ENCODE data around the gene MXD3.

MXD3 gene

DNA sequence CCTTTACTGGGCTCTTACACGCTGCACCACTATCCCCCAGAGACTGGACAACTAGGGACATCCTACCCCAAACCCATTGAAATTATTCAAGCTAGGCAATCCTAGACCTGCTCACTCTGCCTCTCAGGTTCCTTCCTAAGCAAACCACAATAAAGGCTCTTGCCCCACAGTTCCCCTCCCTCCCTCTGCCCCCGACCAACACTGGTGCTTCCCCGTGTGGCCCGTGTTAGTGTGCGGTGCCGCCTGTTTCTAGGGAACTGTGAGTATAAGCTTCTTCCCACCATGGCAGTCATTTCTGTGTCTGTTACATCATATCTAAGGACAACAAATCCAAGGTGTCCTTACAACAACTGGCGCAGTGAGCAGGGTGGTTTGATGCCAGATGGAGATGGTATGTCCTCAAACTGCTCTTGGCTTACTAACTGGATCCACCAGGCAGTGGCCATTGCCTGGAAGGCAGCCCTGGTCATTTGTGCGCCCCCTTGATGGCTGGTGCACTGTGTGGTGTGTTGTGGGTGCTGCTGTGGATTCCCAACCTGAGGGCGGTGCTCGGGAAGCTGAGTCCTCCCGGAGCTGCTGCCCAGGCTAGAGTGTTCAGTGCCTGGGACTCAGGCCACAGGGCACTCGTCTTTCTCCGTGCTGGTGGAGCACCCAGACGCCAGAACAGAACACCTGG is 8.4 kb upstream of the MXD3 start:
- H3K4me3 Mint-ChIP-seq: no peak overlapping the region

DNA sequence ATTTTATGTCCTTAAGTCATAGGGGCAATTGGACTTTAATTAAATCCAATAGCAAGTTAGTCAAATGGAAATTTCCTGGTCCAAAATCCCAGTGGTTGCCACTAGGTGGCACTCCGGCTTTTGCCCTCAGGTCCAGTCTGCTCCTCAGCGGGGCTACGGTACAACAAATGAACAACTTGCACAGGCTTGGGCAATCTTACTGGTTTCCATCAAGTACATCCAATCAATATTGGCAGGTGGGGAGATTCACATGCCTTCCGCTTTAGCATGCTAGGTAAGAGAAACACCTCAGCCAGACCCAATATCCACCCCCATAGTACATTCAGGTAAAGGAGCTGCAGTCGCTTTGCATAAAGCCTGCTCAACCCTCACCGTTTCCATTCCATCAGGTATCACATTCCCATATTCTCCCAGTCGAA is 6.3 kb upstream of the MXD3 start:
- Mint-ChIP-seq H3K36me3 (peaks cover 6% of the 10 kb centered on the region), H3K4me1 (peaks cover 10% of the 10 kb centered on the region), H3K9me3 (peaks cover 2% of the 10 kb centered on the region), H3K27ac (no peak overlapping the region), H3K27me3 (no peaks in the 10 kb centered on the region), H3K4me3 (no peak overlapping the region)
- ATAC-seq (ENCODE audit: low read depth) (peak; percentile 69), DNase-seq (ENCODE audit: low spot score in 2 of 2) (peak; percentile 59 to 61)

More for the DNA sequence above, 8.4 kb upstream of the MXD3 start:
- H3K9me3 Mint-ChIP-seq: peaks cover 2% of the 10 kb centered on the region
- H3K4me1 Mint-ChIP-seq: peaks cover 9% of the 10 kb centered on the region
- DNase-seq (ENCODE audit: low spot score in 2 of 2): no peak
- H3K27ac Mint-ChIP-seq: no peak overlapping the region
- ATAC-seq (ENCODE audit: low read depth): no peak
- no peaks in the 10 kb centered on the region for H3K27me3 Mint-ChIP-seq
- H3K36me3 Mint-ChIP-seq: peaks cover 10% of the 10 kb centered on the region

DNA sequence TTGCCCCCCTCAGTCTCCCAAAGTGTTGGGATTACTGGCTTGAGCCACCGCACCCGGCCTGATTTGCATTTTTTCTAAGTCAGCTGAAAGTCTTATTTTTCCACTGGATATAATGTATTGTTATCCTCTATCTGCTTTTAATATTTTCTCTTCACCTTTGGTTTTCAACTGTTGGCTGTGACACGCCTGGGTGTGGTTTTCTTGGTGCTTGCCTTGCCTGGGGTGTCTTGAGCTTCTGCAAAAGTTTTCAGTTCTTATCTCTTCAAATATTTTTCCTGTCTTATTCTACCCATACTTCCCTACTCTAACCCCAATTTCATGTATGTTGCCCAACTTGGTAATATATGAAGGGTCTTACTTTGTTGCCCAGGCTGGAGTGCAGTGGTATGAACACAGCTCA is 4.3 kb upstream of the MXD3 start:
- Mint-ChIP-seq H3K4me3 (no peak overlapping the region), H3K9me3 (peaks cover 2% of the 10 kb centered on the region), H3K27ac (no peak overlapping the region), H3K27me3 (no peaks in the 10 kb centered on the region), H3K4me1 (peaks cover 10% of the 10 kb centered on the region), H3K36me3 (peaks cover 6% of the 10 kb centered on the region)
- DNase-seq (ENCODE audit: low spot score in 2 of 2) (no peak), ATAC-seq (ENCODE audit: low read depth) (no peak)

- Mint-ChIP-seq H3K4me1 (peaks cover 12% of the 10 kb centered on the region), H3K36me3 (peaks cover 6% of the 10 kb centered on the region), H3K27me3 (no peaks in the 10 kb centered on the region), H3K4me3 (no peak overlapping the region), H3K27ac (no peak overlapping the region), H3K9me3 (peaks cover 2% of the 10 kb centered on the region)
- DNase-seq (ENCODE audit: low spot score in 2 of 2): no peak
- ATAC-seq (ENCODE audit: low read depth): no peak
Measured at GRCh38 chr5:177315411-177315810, 3.7 kb upstream of the MXD3 start.

GRCh38 chr5:177314376-177315342 is 3.0 kb upstream of the MXD3 start:
- peaks cover 4% of the 10 kb centered on the region for H3K36me3 Mint-ChIP-seq
- no peak for DNase-seq (ENCODE audit: low spot score in 2 of 2)
- peaks cover 16% of the 10 kb centered on the region for H3K4me1 Mint-ChIP-seq
- no peak for ATAC-seq (ENCODE audit: low read depth)
- no peaks in the 10 kb centered on the region for H3K27me3 Mint-ChIP-seq
- H3K4me3 Mint-ChIP-seq: no peak overlapping the region
- no peak overlapping the region for H3K27ac Mint-ChIP-seq
- no peaks in the 10 kb centered on the region for H3K9me3 Mint-ChIP-seq

DNA sequence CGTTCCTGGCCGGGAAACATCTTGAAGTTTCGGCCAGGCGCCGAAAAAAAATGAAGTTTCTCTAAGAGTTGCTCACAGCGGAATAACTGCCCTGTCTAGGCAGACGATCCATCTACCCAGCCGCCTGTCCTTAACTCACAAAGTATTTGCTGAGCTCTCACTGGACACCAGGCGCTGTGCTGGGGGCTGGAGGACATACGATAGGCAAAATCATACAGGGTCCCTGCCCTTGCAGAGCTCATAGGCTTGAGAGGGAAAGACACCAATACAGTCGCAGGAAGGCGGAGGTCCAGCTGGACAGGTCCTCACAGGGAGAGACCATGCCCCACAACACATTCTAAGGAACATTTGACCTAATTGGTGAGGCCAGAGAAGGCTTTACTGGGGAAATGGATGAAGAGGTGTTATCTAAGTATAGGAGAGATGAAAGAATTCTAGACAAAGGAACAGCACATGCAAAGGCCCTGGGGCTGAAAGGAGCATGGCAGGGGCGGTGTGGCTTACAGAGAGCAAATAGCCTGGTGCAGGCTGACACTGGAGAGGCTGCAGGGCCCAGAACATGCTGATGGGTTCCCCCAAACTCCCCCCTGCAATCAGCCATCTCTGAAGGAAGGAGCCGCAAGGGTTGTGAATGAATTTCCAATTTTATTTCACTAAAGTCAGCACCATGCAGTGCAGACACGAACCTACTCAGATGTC is 2.0 kb upstream of the MXD3 start:
- Mint-ChIP-seq H3K4me3 (no peak overlapping the region), H3K36me3 (no peaks in the 10 kb centered on the region), H3K27me3 (no peaks in the 10 kb centered on the region), H3K27ac (no peak overlapping the region), H3K9me3 (no peaks in the 10 kb centered on the region), H3K4me1 (peaks cover 24% of the 10 kb centered on the region)
- DNase-seq (ENCODE audit: low spot score in 2 of 2) (no peak), ATAC-seq (ENCODE audit: low read depth) (no peak)

- H3K4me1 Mint-ChIP-seq: peaks cover 21% of the 10 kb centered on the region
Measured at GRCh38 chr5:177312649-177313181, 1.0 kb upstream of the MXD3 start.

DNA sequence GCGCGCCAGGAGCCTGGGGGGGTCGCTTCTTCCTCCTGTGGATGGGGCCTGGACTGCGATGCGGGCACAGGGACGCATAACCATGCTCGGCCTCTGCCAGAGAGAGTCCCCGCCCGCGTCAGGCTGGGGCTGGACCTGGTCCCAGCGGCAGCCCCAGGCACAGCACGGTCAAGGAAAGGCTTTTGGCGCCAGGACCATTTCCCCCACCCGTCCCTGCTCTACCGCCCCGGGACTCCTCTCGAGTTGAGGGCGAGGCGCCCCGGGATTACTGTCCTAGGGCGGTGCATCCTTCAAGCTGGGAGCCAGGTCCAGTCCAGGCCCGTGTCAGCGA is 341 bp downstream of the MXD3 start:
- no peak overlapping the region for H3K27ac Mint-ChIP-seq

More at GRCh38 chr5:177312649-177313181, 1.0 kb upstream of the MXD3 start:
- peak overlapping the region; percentile 87 for H3K4me3 Mint-ChIP-seq
- no peaks in the 10 kb centered on the region for H3K27me3 Mint-ChIP-seq
- DNase-seq (ENCODE audit: low spot score in 2 of 2): no peak
- H3K36me3 Mint-ChIP-seq: no peaks in the 10 kb centered on the region
- peak; percentile 10 for ATAC-seq (ENCODE audit: low read depth)
- H3K27ac Mint-ChIP-seq: no peak overlapping the region
- no peaks in the 10 kb centered on the region for H3K9me3 Mint-ChIP-seq

GRCh38 chr5:177310757-177311391 is 824 bp downstream of the MXD3 start:
- Mint-ChIP-seq H3K27ac (peak overlapping the region; percentile 4), H3K4me1 (peaks cover 29% of the 10 kb centered on the region), H3K36me3 (peaks cover 7% of the 10 kb centered on the region), H3K9me3 (no peaks in the 10 kb centered on the region), H3K4me3 (peak overlapping the region; percentile 80), H3K27me3 (no peaks in the 10 kb centered on the region)
- ATAC-seq (ENCODE audit: low read depth): peak; percentile 27
- peak in 1 of 2 donors; percentile 45 for DNase-seq (ENCODE audit: low spot score in 2 of 2)

More for the DNA sequence above, 341 bp downstream of the MXD3 start:
- Mint-ChIP-seq H3K4me3 (peak overlapping the region; percentile 87), H3K27me3 (no peaks in the 10 kb centered on the region), H3K9me3 (no peaks in the 10 kb centered on the region), H3K4me1 (peaks cover 25% of the 10 kb centered on the region), H3K36me3 (peaks cover 3% of the 10 kb centered on the region)
- DNase-seq (ENCODE audit: low spot score in 2 of 2) (no peak), ATAC-seq (ENCODE audit: low read depth) (no peak)

DNA sequence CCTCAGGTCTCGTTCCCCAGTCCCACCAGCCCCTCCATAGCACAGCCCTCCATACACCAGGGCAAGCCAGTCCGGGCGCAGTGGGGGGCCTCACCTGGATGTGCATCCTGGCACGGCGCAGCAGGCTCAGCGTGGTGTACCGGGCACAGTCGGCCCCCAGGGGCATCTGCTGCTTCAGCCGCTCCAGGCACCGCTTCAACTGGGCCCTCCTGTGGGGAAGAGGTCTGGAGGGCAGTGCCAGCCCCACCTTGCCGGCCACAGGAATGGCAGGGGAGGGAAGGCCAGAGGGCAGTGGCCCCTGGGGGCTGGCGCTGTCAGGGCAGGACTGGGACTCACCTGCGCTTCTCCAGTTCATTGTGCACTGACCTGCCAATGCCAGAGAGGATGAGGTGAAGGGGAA is 1.4 kb downstream of the MXD3 start:
- no peak for DNase-seq (ENCODE audit: low spot score in 2 of 2)
- Mint-ChIP-seq H3K4me1 (peaks cover 34% of the 10 kb centered on the region), H3K9me3 (no peaks in the 10 kb centered on the region), H3K27ac (no peak overlapping the region), H3K36me3 (peaks cover 7% of the 10 kb centered on the region), H3K4me3 (no peak overlapping the region), H3K27me3 (no peaks in the 10 kb centered on the region)
- no peak for ATAC-seq (ENCODE audit: low read depth)

DNA sequence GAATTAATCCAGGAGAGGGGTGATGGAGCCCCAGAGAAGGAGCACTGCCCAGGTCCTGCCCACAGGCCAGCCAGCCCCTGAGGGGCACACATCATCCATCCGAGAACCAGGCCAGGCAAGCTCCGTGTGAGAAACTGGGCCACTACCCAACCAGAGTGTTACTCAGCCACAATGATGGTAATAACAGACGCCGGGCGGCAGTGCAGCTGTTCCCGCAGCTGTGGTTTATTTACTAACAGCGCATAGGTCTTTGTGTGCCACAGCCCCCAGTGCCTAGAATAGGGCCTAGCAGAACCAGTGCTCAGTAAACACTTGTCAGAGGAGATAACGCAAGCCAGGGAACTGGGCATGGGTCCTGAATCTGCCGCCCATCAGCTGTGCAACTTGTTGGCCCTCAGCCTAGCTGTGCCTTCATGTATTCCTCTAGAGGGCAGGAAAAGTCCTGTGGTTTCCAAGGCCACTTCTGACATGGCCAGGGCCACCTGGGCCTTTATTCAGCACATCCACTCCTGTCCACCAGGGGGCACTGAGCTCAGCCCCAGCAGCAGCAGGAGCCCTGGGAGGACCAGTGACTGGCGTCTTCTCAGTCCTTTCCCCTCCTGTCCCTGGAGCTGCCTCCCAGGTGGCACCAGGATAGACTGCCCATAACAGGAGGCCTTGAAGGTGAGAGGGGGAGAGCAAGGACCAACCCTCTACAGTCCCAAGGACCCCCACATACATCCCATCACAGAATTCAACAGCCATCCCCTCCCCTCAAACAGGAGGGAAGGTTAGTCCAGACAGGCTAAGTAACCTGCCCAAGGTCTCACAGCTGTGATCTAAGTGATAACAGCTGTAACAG is 2.1 kb downstream of the MXD3 start:
- Mint-ChIP-seq H3K4me1 (peaks cover 41% of the 10 kb centered on the region), H3K4me3 (peak overlapping the region; percentile 57), H3K9me3 (no peaks in the 10 kb centered on the region), H3K36me3 (peaks cover 7% of the 10 kb centered on the region), H3K27me3 (no peaks in the 10 kb centered on the region), H3K27ac (peak overlapping the region; percentile 8)
- DNase-seq (ENCODE audit: low spot score in 2 of 2) (peak; percentile 68), ATAC-seq (ENCODE audit: low read depth) (peak; percentile 14)

GRCh38 chr5:177308740-177309139 is 3.0 kb downstream of the MXD3 start:
- no peak for ATAC-seq (ENCODE audit: low read depth)
- H3K9me3 Mint-ChIP-seq: no peaks in the 10 kb centered on the region
- H3K4me3 Mint-ChIP-seq: peak overlapping the region; percentile 32
- peaks cover 47% of the 10 kb centered on the region for H3K4me1 Mint-ChIP-seq
- no peak for DNase-seq (ENCODE audit: low spot score in 2 of 2)
- peaks cover 7% of the 10 kb centered on the region for H3K36me3 Mint-ChIP-seq
- H3K27ac Mint-ChIP-seq: peak overlapping the region; percentile 8
- H3K27me3 Mint-ChIP-seq: no peaks in the 10 kb centered on the region

All from memory B cell (primary cell).